ENCODE measurements around the gene CCDC92. TPM values are rescaled to one million over a fixed set of nuclear protein-coding genes. Genes with fewer than 3 reads are reported as not detected.

Gene CCDC92
- polyA plus RNA-seq, 1 experiment = 52.2 TPM

GRCh38 chr12:124006846-124007713, 34.4 kb upstream of the CCDC92 start:
- ChIA-PET CTCF (interaction anchor here (1.2 to 1.3 kb wide), 2 partner anchors 30 to 101 kb away, joined by 3 read pairs; no protein-coding TSS in a partner anchor), POLR2A (interaction anchor here (2.3 kb wide), 1 partner anchor 9 kb away, joined by 5 read pairs; no protein-coding TSS in a partner anchor)
- TF ChIP-seq CTCF (IDR thresholded peaks at IDR 0.05; ENCODE audit: low read depth, low read length) = no peak
- no peaks in the 10 kb centered on the region for H3K9me3 ChIP-seq (ENCODE audit: control insufficient read depth, insufficient read depth, low read length)
- DNase-seq (ENCODE audit: low read depth, low spot score) = no peak
- no peaks in the 10 kb centered on the region for H3K27me3 ChIP-seq (ENCODE audit: control insufficient read depth, insufficient read depth, low read length)
- H3K27ac ChIP-seq (ENCODE audit: low read depth, low read length) = no peak overlapping the region
- H3K4me3 ChIP-seq (ENCODE audit: low read depth, low read length) = no peak overlapping the region

- DNase-seq (ENCODE audit: low read depth, low spot score) = no peak
- POLR2A ChIA-PET = interaction anchor here (2.3 kb wide), 1 partner anchor 8 kb away, joined by 5 read pairs; no protein-coding TSS in a partner anchor
- no peak for TF ChIP-seq CTCF (IDR thresholded peaks at IDR 0.05; ENCODE audit: low read depth, low read length)
- Histone ChIP-seq H3K27ac (ENCODE audit: low read depth, low read length) (no peak overlapping the region), H3K9me3 (ENCODE audit: control insufficient read depth, insufficient read depth, low read length) (no peaks in the 10 kb centered on the region), H3K4me3 (ENCODE audit: low read depth, low read length) (no peak overlapping the region), H3K27me3 (ENCODE audit: control insufficient read depth, insufficient read depth, low read length) (no peaks in the 10 kb centered on the region)
- CTCF ChIA-PET = interaction anchor here (1.2 to 1.3 kb wide), 2 partner anchors 31 to 101 kb away, joined by 3 read pairs; no protein-coding TSS in a partner anchor
These were observed 33.6 kb upstream of the CCDC92 start for GRCh38 chr12:124006085-124006845.

- Histone ChIP-seq H3K9me3 (ENCODE audit: control insufficient read depth, insufficient read depth, low read length) (no peaks in the 10 kb centered on the region), H3K27ac (ENCODE audit: low read depth, low read length) (peak overlapping the region; percentile 61), H3K27me3 (ENCODE audit: control insufficient read depth, insufficient read depth, low read length) (no peaks in the 10 kb centered on the region), H3K4me3 (ENCODE audit: low read depth, low read length) (no peak overlapping the region)
- POLR2A ChIA-PET = no interaction called here
- CTCF ChIA-PET = interaction anchor here (0.7 to 1.2 kb wide), 3 partner anchors 9 to 28 kb away, joined by 3 to 7 read pairs (median 4); no protein-coding TSS in a partner anchor
- peak; percentile 16 for DNase-seq (ENCODE audit: low read depth, low spot score)
- no peak for TF ChIP-seq CTCF (IDR thresholded peaks at IDR 0.05; ENCODE audit: low read depth, low read length)
These were observed 31.7 kb upstream of the CCDC92 start for GRCh38 chr12:124004233-124004875.

- no peak overlapping the region for H3K4me3 ChIP-seq (ENCODE audit: low read depth, low read length)
- no peak for DNase-seq (ENCODE audit: low read depth, low spot score)
- H3K9me3 ChIP-seq (ENCODE audit: control insufficient read depth, insufficient read depth, low read length) = no peaks in the 10 kb centered on the region
- ChIA-PET CTCF (no interaction called here), POLR2A (no interaction called here)
- no peak for TF ChIP-seq CTCF (IDR thresholded peaks at IDR 0.05; ENCODE audit: low read depth, low read length)
- H3K27ac ChIP-seq (ENCODE audit: low read depth, low read length) = no peak overlapping the region
- no peaks in the 10 kb centered on the region for H3K27me3 ChIP-seq (ENCODE audit: control insufficient read depth, insufficient read depth, low read length)
These were observed 30.0 kb upstream of the CCDC92 start for GRCh38 chr12:124002654-124003053.

Measured in AG04450 (cell line).